Osteoblast (primary cell): ENCODE measurements around the gene CFAP107. TPM values are rescaled to one million over a fixed set of nuclear protein-coding genes. Genes with fewer than 3 reads are reported as not detected.

Experiments
- DNase-seq: peaks from one replicate; pipeline ENCODE4 v3.0.0; 2011; ENCODE audit warnings: low spot score, mixed read lengths; ENCODE audit not compliant: insufficient read length; ENCODE audit errors: missing footprints
- H2AFZ ChIP-seq: 2 replicates; pipeline ENCODE4 v1.6.0; 2011; ENCODE audit warnings: mild to moderate bottlenecking, low read length
- H3K27ac ChIP-seq: 2 replicates; pipeline ENCODE4 v1.5.1; 2011; ENCODE audit warnings: mild to moderate bottlenecking, low read depth, low read length, moderate library complexity
- H3K27me3 ChIP-seq: 2 replicates; pipeline ENCODE4 v1.6.0; 2012; ENCODE audit warnings: mild to moderate bottlenecking, control low read depth, inconsistent platforms, low read length, moderate library complexity; ENCODE audit not compliant: insufficient read depth
- H3K36me3 ChIP-seq: 2 replicates; pipeline ENCODE4 v1.5.1; 2011; ENCODE audit warnings: mild to moderate bottlenecking, low read length, control low read depth, moderate library complexity; ENCODE audit not compliant: insufficient read depth
- H3K4me1 ChIP-seq: 2 replicates; pipeline ENCODE4 v1.5.1; 2011; ENCODE audit warnings: mild to moderate bottlenecking, low read length, control low read depth, moderate library complexity; ENCODE audit not compliant: insufficient read depth
- H3K4me2 ChIP-seq: 2 replicates; pipeline ENCODE4 v1.6.0; 2011; ENCODE audit warnings: mild to moderate bottlenecking, low read length; ENCODE audit not compliant: insufficient read depth
- H3K4me3 ChIP-seq: fragments of 200-600 bp; sonication (generic); 3 replicates; pipeline ENCODE4 v1.5.1; 2012; ENCODE audit warnings: mild to moderate bottlenecking, low read length, inconsistent platforms; ENCODE audit not compliant: insufficient read depth
- H3K79me2 ChIP-seq: 2 replicates; pipeline ENCODE4 v1.6.0; 2012; ENCODE audit warnings: mild to moderate bottlenecking, low read length, control low read depth, inconsistent platforms; ENCODE audit not compliant: insufficient read depth
- H3K9me3 ChIP-seq: 2 replicates; pipeline ENCODE4 v1.5.1; 2011; ENCODE audit warnings: low read depth, low read length, control low read depth
- H4K20me1 ChIP-seq: 2 replicates; pipeline ENCODE4 v1.6.0; 2012; ENCODE audit warnings: mild to moderate bottlenecking, low read length, control low read depth; ENCODE audit not compliant: insufficient read depth
- total RNA-seq: library from RNA; depleted of rRNA; stranded (reverse); fragments of >200 nt; gene quantifications from 2 replicates; pipeline ENCODE4 v1.2.3, GENCODE V29; 2012
- TF ChIP-seq, protein P1 (sequence below): IDR thresholded peaks from 2 replicates; pipeline ENCODE4 v1.5.1; 2011; ENCODE audit warnings: mild to moderate bottlenecking, low read depth, low read length, moderate library complexity; ENCODE audit errors: extremely low read depth

Gene CFAP107
- total RNA-seq, 1 donor, result not detected

DNA sequence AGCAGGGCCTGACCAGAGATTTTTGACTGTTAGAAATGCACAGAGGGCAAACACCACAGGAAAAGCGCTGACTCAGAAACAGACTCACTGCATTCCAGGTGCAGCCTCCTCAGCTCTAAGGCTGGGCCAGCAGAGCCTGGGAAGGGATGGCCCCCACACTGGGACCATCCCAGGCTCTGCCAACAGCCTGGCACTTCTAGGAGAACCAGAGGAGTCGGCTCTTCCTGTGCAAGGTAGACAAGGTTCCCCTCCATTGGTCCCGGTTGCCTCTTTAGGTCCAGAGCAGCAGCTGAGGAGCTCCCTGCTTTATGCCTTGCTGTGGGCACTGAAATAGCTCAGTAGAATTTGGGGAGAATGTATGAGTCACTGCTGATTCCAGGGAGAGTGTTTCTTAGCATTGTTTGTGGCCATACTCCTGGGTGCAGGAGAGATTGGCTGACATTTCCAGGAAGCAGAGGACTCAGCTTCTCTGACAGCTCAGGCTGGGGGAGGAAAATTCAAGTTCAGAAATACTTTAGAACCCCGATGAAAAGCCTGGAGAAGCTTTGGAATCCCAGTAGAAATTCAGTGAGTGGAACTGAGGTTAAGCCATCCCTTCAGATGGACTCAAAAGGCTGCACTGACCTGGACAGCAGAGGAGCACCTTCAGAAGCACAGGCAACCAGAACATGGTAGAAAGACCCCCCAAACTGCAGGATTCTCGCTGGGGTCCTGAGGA is 64.8 kb downstream of the CFAP107 start:
- H3K79me2 ChIP-seq, result no peaks in the 10 kb centered on the region
- no peak overlapping the region for H2AFZ ChIP-seq
- H3K4me3 ChIP-seq, result no peak overlapping the region
- H3K9me3 ChIP-seq, result no peaks in the 10 kb centered on the region
- DNase-seq, result no peak
- TF ChIP-seq, protein P1, sequence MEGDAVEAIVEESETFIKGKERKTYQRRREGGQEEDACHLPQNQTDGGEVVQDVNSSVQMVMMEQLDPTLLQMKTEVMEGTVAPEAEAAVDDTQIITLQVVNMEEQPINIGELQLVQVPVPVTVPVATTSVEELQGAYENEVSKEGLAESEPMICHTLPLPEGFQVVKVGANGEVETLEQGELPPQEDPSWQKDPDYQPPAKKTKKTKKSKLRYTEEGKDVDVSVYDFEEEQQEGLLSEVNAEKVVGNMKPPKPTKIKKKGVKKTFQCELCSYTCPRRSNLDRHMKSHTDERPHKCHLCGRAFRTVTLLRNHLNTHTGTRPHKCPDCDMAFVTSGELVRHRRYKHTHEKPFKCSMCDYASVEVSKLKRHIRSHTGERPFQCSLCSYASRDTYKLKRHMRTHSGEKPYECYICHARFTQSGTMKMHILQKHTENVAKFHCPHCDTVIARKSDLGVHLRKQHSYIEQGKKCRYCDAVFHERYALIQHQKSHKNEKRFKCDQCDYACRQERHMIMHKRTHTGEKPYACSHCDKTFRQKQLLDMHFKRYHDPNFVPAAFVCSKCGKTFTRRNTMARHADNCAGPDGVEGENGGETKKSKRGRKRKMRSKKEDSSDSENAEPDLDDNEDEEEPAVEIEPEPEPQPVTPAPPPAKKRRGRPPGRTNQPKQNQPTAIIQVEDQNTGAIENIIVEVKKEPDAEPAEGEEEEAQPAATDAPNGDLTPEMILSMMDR, result no peak
- no peaks in the 10 kb centered on the region for H3K4me1 ChIP-seq
- H3K27me3 ChIP-seq, result no peaks in the 10 kb centered on the region
- H3K27ac ChIP-seq, result no peak overlapping the region
- H3K36me3 ChIP-seq, result no peaks in the 10 kb centered on the region
- H3K4me2 ChIP-seq, result no peak overlapping the region
- H4K20me1 ChIP-seq, result no peaks in the 10 kb centered on the region

DNA sequence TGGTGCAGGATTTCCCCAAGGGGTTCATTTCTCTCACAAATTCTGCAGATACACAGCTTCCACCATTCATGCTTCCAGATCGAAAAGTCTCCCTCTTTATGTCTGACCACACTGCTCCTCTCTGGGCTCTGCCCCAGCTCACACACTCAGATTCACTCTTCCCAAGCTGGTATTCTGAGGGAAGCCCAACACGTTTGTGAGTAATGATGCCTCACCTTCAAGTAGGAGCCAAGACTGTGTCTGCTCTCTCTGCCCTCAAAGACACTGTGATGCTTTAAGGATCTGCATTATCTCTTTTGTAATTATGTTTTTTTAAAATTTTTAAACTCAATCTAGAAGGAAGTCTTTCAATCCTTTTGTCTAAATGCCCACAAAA is 65.4 kb downstream of the CFAP107 start:
- H3K27ac ChIP-seq, result no peak overlapping the region
- H3K4me1 ChIP-seq, result no peaks in the 10 kb centered on the region
- no peaks in the 10 kb centered on the region for H3K9me3 ChIP-seq
- H3K36me3 ChIP-seq, result no peaks in the 10 kb centered on the region
- no peaks in the 10 kb centered on the region for H3K79me2 ChIP-seq
- DNase-seq, result no peak
- H3K4me2 ChIP-seq, result no peak overlapping the region
- H4K20me1 ChIP-seq, result no peaks in the 10 kb centered on the region
- no peak overlapping the region for H2AFZ ChIP-seq
- TF ChIP-seq, protein P1, result no peak
- H3K27me3 ChIP-seq, result no peaks in the 10 kb centered on the region
- no peak overlapping the region for H3K4me3 ChIP-seq

Other genes starting within 250 kb of the CFAP107 start
- gene DHRS3, start 128.0 kb upstream of the CFAP107 start, total RNA-seq, result 161 and 172 TPM in 2 replicates
- not detected in 2 replicates for gene AADACL4, start 102.1 kb upstream of the CFAP107 start, total RNA-seq
- not detected in 2 replicates for gene AADACL3, start 30.1 kb upstream of the CFAP107 start, total RNA-seq
- gene PRAMEF12, start 27.5 kb downstream of the CFAP107 start, total RNA-seq, result not detected in 2 replicates
- gene PRAMEF1, start 45.2 kb downstream of the CFAP107 start, total RNA-seq, result not detected in 2 replicates
- gene PRAMEF11, start 85.2 kb downstream of the CFAP107 start, total RNA-seq, result not detected in 2 replicates
- gene HNRNPCL1, start 102.5 kb downstream of the CFAP107 start, total RNA-seq, result not detected in 2 replicates
- gene PRAMEF2, start 110.9 kb downstream of the CFAP107 start, total RNA-seq, result not detected in 2 replicates
- not detected in 2 replicates for gene PRAMEF4, start 140.0 kb downstream of the CFAP107 start, total RNA-seq
- gene PRAMEF10, start 152.1 kb downstream of the CFAP107 start, total RNA-seq, result not detected in 2 replicates
- not detected in 2 replicates for gene PRAMEF7, start 170.4 kb downstream of the CFAP107 start, total RNA-seq
- gene PRAMEF6, start 201.4 kb downstream of the CFAP107 start, total RNA-seq, result not detected in 2 replicates